HFFc6 (cell line): ENCODE results near the gene ACADM. TPM values are rescaled to one million over a fixed set of nuclear protein-coding genes. Genes with fewer than 3 reads are reported as not detected.
"Not testable (repeated sequence)": the region's sequence is repeated elsewhere in the genome, so short reads cannot be mapped to it uniquely, and the experiment has no call there.

Source experiments
- DNase-seq: peaks from one replicate; pipeline ENCODE4 v3.0.0-alpha.2; 2018
- H3K27ac Mint-ChIP-seq: 2 replicates; pipeline ENCODE4 v1.8.0; 2020; ENCODE audit warnings: mild to moderate bottlenecking, mixed read lengths
- H3K27me3 Mint-ChIP-seq: 2 replicates; pipeline ENCODE4 v1.8.0; 2021; ENCODE audit warnings: mild to moderate bottlenecking, moderate library complexity, mixed read lengths; ENCODE audit not compliant: insufficient read depth
- H3K36me3 Mint-ChIP-seq: 2 replicates; pipeline ENCODE4 v1.8.0; 2021; ENCODE audit warnings: low read depth, mixed read lengths
- H3K4me1 Mint-ChIP-seq: 2 replicates; pipeline ENCODE4 v1.8.0; 2020; ENCODE audit warnings: low read depth, mixed read lengths
- H3K4me3 Mint-ChIP-seq: 2 replicates; pipeline ENCODE4 v1.8.0; 2020; ENCODE audit warnings: mild to moderate bottlenecking, moderate library complexity, mixed read lengths
- H3K9me3 Mint-ChIP-seq: 2 replicates; pipeline ENCODE4 v1.8.0; 2020; ENCODE audit warnings: mild to moderate bottlenecking, mixed read lengths
- CTCF ChIP-seq: fragments of 200-600 bp; sonication (generic); IDR thresholded peaks from 2 replicates; pipeline ENCODE4 v1.5.0; 2021; ENCODE audit warnings: antibody characterized with exemption, mild to moderate bottlenecking
- total RNA-seq, 6 experiments: library from RNA; stranded (reverse); fragmentation: NEBNext Ultra II Directional; extraction: Animal tissue kit (Norgen Biotek cat#: 25700); gene quantifications; 2 replicates in 1 of 6; 3 replicates in 5 of 6; pipeline ENCODE4 v1.2.3, GENCODE V29; 2021

Gene ACADM
- total RNA-seq, 6 experiments from 2014 or later: 28.9 to 36.1 (median 32.7) TPM

DNA sequence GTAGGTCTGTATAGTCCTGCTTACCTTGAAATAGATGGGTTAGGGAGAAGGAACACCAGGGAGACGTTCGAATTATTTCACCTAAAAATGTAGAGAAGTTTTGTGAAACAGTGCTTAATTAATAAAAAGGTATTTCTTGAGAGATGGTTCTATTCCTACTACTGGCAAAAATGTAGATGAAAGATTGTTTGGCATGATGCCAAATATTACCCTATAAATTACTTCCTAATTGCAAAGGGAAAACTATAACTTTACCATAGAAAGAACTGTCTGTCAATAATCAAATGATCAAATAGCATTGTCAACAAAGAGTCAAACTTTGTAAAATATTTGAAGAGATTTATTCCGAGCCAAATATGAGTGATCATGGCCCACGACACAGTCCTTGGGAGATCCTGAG, 4.2 kb upstream of the ACADM start:
- H3K27me3 Mint-ChIP-seq: peaks cover 5% of the 10 kb centered on the region; the same call in 1 of the 2 replicates
- H3K4me3 Mint-ChIP-seq: no peak overlapping the region
- H3K9me3 Mint-ChIP-seq: no peaks in the 10 kb centered on the region
- no peak for DNase-seq
- H3K4me1 Mint-ChIP-seq: peaks cover 14% of the 10 kb centered on the region
- no peak for TF ChIP-seq CTCF
- H3K27ac Mint-ChIP-seq: no peak overlapping the region
- peaks cover 6% of the 10 kb centered on the region; the same call in 1 of the 2 replicates for H3K36me3 Mint-ChIP-seq

DNA sequence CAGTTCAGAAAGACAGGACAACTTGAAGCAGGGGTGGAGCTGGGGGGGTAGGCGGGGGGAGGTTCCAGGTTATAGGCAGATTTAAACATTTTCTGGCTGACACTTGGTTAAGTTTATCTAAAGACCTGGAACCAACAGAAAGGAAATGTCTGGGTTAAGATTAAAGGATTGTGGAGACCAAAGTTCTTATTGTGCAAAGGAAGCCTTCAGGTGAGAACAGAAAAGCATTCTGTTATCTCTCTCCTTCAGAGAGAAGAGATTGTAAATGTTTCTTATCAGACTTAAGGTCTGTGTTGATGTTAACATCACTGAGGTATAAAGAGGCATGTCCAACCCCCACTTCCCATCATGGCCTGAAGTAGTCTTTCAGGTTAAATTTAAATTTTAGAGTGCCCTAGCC, 3.7 kb upstream of the ACADM start:
- peaks cover 6% of the 10 kb centered on the region; the same call in 1 of the 2 replicates for H3K36me3 Mint-ChIP-seq

DNA sequence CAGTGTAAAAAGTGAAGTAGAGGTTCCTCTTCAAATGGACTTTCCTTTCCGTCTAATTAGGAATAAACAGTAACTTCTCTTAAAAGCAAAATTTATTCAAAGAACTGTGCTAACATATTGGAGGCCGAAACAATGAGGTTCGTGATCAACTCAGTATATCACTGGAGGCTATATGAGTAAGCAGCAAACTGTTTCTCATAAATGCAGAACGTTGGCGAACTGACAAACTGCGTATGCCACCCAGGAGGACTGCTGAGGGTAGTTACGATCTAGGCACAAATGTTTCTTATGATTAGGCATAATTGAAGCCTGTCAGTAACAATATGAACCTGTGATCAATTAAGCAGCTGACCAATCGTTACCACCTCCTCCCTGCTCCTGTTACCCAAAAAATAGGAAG, 2.3 kb upstream of the ACADM start:
- peaks cover 33% of the 10 kb centered on the region for H3K4me1 Mint-ChIP-seq
- not testable (repeated sequence) for DNase-seq, H3K4me3 Mint-ChIP-seq, H3K36me3 Mint-ChIP-seq, H3K9me3 Mint-ChIP-seq, H3K27ac Mint-ChIP-seq, H3K27me3 Mint-ChIP-seq

More for the DNA sequence above, 3.7 kb upstream of the ACADM start:
- H3K4me1 Mint-ChIP-seq: peaks cover 19% of the 10 kb centered on the region
- TF ChIP-seq CTCF: no peak
- H3K27ac Mint-ChIP-seq: no peak overlapping the region
- H3K9me3 Mint-ChIP-seq: no peaks in the 10 kb centered on the region
- no peak for DNase-seq
- H3K4me3 Mint-ChIP-seq: no peak overlapping the region
- peaks cover 5% of the 10 kb centered on the region; the same call in 1 of the 2 replicates for H3K27me3 Mint-ChIP-seq

DNA sequence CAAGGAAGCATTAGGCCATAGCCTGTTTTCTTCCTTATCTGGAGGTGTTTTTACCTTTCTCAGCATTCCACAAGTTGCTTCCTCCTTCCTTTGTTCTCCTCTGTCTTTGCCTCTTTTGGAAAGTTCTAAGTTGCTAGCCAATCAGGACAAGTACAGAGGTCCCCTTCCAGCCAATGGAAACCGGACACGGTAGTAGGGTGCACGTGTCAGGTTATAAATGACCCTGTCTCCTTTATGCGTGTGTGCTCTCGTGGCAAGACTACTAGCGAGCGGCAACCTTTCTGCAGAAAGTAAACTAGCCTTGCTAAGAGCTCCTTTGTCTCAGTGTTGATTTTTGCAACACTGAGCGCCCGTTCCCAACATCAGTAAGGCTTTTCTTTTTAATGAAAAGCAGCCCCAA, 1.5 kb upstream of the ACADM start:
- no peak overlapping the region; the same call in 1 of the 2 replicates for H3K27ac Mint-ChIP-seq
- peaks cover 6% of the 10 kb centered on the region; the same call in 1 of the 2 replicates for H3K36me3 Mint-ChIP-seq
- H3K9me3 Mint-ChIP-seq: no peaks in the 10 kb centered on the region
- no peaks in the 10 kb centered on the region; the same call in 1 of the 2 replicates for H3K27me3 Mint-ChIP-seq
- H3K4me1 Mint-ChIP-seq: peaks cover 40% of the 10 kb centered on the region
- no peak for DNase-seq
- no peak for TF ChIP-seq CTCF
- peak overlapping the region; percentile 100; the same call in 1 of the 2 replicates for H3K4me3 Mint-ChIP-seq

- H3K4me1 Mint-ChIP-seq: peaks cover 45% of the 10 kb centered on the region
- H3K9me3 Mint-ChIP-seq: no peaks in the 10 kb centered on the region
- no peaks in the 10 kb centered on the region; the same call in 1 of the 2 replicates for H3K27me3 Mint-ChIP-seq
- DNase-seq: peak; percentile 58
- TF ChIP-seq CTCF: no peak
- peak overlapping the region; percentile 100 for H3K4me3 Mint-ChIP-seq
- H3K27ac Mint-ChIP-seq: peak overlapping the region; percentile 97
- peaks cover 6% of the 10 kb centered on the region; the same call in 1 of the 2 replicates for H3K36me3 Mint-ChIP-seq
Observed at GRCh38 chr1:75723989-75724471, 479 bp upstream of the ACADM start.

- peak; percentile 15 for DNase-seq
- Mint-ChIP-seq H3K9me3 (no peaks in the 10 kb centered on the region), H3K4me1 (peaks cover 50% of the 10 kb centered on the region)
Observed at GRCh38 chr1:75725266-75725665, 757 bp downstream of the ACADM start.

More at GRCh38 chr1:75725266-75725665, 757 bp downstream of the ACADM start:
- Mint-ChIP-seq H3K36me3 (peaks cover 6% of the 10 kb centered on the region; the same call in 1 of the 2 replicates), H3K4me3 (peak overlapping the region; percentile 100), H3K27ac (peak overlapping the region; percentile 97), H3K27me3 (no peaks in the 10 kb centered on the region; the same call in 1 of the 2 replicates)
- TF ChIP-seq CTCF: no peak
